ENCODE results near the gene GMIP. TPM values are rescaled to one million over a fixed set of nuclear protein-coding genes. Genes with fewer than 3 reads are reported as not detected.

Gene GMIP
- total RNA-seq, 2 experiments from 2014 or later: 89.6 to 97.0 TPM

GRCh38 chr19:19652482-19653295 is 9.2 kb upstream of the GMIP start:
- H3K36me3 ChIP-seq (ENCODE audit: insufficient read depth, low read length): peaks cover 90% of the 10 kb centered on the region
- ATAC-seq (ENCODE audit: poor library complexity) (no peak), DNase-seq (no peak)
- Mint-ChIP-seq H3K4me1 (ENCODE audit: low read depth) (no peaks in the 10 kb centered on the region), H3K27me3 (no peaks in the 10 kb centered on the region), H3K9me3 (no peaks in the 10 kb centered on the region), H3K27ac (no peak overlapping the region), H3K4me3 (no peak overlapping the region), H3K36me3 (ENCODE audit: low read depth) (peaks cover 92% of the 10 kb centered on the region)
- no peaks in the 10 kb centered on the region for H3K9me3 ChIP-seq (ENCODE audit: control insufficient read depth in 1 of 2, insufficient read depth in 1 of 2, low read length in 2 of 2)
- no peak overlapping the region for H3K4me3 ChIP-seq (ENCODE audit: low read length)
- TF ChIP-seq CTCF (IDR thresholded peaks at IDR 0.05): no peak
- ChIA-PET POLR2A (interaction anchor here (0.8 to 2.2 kb wide), 3 partner anchors 8 to 16 kb away, joined by 3 to 8 read pairs (median 7); partner anchors contain the start of gene ZNF101), CTCF (no interaction called here)
- no peaks in the 10 kb centered on the region for H3K4me1 ChIP-seq (ENCODE audit: insufficient read depth, low read length)
- no peaks in the 10 kb centered on the region for H3K27me3 ChIP-seq (ENCODE audit: control insufficient read depth in 1 of 2, insufficient read depth in 2 of 2, low read length in 2 of 2)
- intact Hi-C loops (cut with DNase I, micrococcal nuclease): no loop called here
- H3K27ac ChIP-seq (ENCODE audit: low read depth in 1 of 2, low read length in 2 of 2): no peak overlapping the region

GRCh38 chr19:19651076-19651475 is 7.6 kb upstream of the GMIP start:
- no peaks in the 10 kb centered on the region for H3K9me3 Mint-ChIP-seq
- H3K36me3 ChIP-seq (ENCODE audit: insufficient read depth, low read length): peaks cover 88% of the 10 kb centered on the region
- H3K36me3 Mint-ChIP-seq (ENCODE audit: low read depth): peaks cover 91% of the 10 kb centered on the region
- DNase-seq: no peak
- no peak overlapping the region for H3K27ac ChIP-seq (ENCODE audit: low read depth in 1 of 2, low read length in 2 of 2)
- ChIA-PET CTCF (no interaction called here), POLR2A (interaction anchor here (1.3 to 2.2 kb wide), 3 partner anchors 17 to 214 kb away, joined by 3 to 8 read pairs (median 3); partner anchors contain the start of genes ZNF101 and ZNF253)
- no peak overlapping the region for H3K4me3 ChIP-seq (ENCODE audit: low read length)
- H3K27me3 ChIP-seq (ENCODE audit: control insufficient read depth in 1 of 2, insufficient read depth in 2 of 2, low read length in 2 of 2): no peaks in the 10 kb centered on the region
- no peaks in the 10 kb centered on the region for H3K27me3 Mint-ChIP-seq
- ATAC-seq (ENCODE audit: poor library complexity): no peak
- H3K27ac Mint-ChIP-seq: no peak overlapping the region
- H3K4me3 Mint-ChIP-seq: no peak overlapping the region
- no peaks in the 10 kb centered on the region for H3K4me1 Mint-ChIP-seq (ENCODE audit: low read depth)
- H3K4me1 ChIP-seq (ENCODE audit: insufficient read depth, low read length): no peaks in the 10 kb centered on the region
- no peak for TF ChIP-seq CTCF (IDR thresholded peaks at IDR 0.05)
- H3K9me3 ChIP-seq (ENCODE audit: control insufficient read depth in 1 of 2, insufficient read depth in 1 of 2, low read length in 2 of 2): no peaks in the 10 kb centered on the region
- intact Hi-C loops (cut with DNase I, micrococcal nuclease): no loop called here

- no peaks in the 10 kb centered on the region for H3K4me1 Mint-ChIP-seq (ENCODE audit: low read depth)
- peaks cover 88% of the 10 kb centered on the region for H3K36me3 ChIP-seq (ENCODE audit: insufficient read depth, low read length)
- H3K36me3 Mint-ChIP-seq (ENCODE audit: low read depth): peaks cover 91% of the 10 kb centered on the region
- no peak overlapping the region for H3K4me3 Mint-ChIP-seq
- no peak overlapping the region for H3K27ac Mint-ChIP-seq
- TF ChIP-seq CTCF (IDR thresholded peaks at IDR 0.05): no peak
- ATAC-seq (ENCODE audit: poor library complexity) (no peak), DNase-seq (no peak)
- CTCF ChIA-PET: interaction anchor here (2.1 kb wide), 1 partner anchor 118 kb away, joined by 6 read pairs; no protein-coding TSS in a partner anchor
- no peaks in the 10 kb centered on the region for H3K9me3 ChIP-seq (ENCODE audit: control insufficient read depth in 1 of 2, insufficient read depth in 1 of 2, low read length in 2 of 2)
- intact Hi-C loops (cut with DNase I, micrococcal nuclease): no loop called here
- H3K4me1 ChIP-seq (ENCODE audit: insufficient read depth, low read length): no peaks in the 10 kb centered on the region
- H3K27me3 Mint-ChIP-seq: no peaks in the 10 kb centered on the region
- H3K9me3 Mint-ChIP-seq: no peaks in the 10 kb centered on the region
- no peak overlapping the region for H3K27ac ChIP-seq (ENCODE audit: low read depth in 1 of 2, low read length in 2 of 2)
- POLR2A ChIA-PET: interaction anchor here (0.9 to 1.5 kb wide), 2 partner anchors 13 to 171 kb away, joined by 3 to 6 read pairs; partner anchors contain the start of genes ATP13A1 and ZNF506
- no peaks in the 10 kb centered on the region for H3K27me3 ChIP-seq (ENCODE audit: control insufficient read depth in 1 of 2, insufficient read depth in 2 of 2, low read length in 2 of 2)
- no peak overlapping the region for H3K4me3 ChIP-seq (ENCODE audit: low read length)
Observed at GRCh38 chr19:19650331-19650730, 6.9 kb upstream of the GMIP start.
